ENCODE measurements around the gene LPIN1.
"Not testable (repeated sequence)": the region's sequence is repeated elsewhere in the genome, so short reads cannot be mapped to it uniquely, and the experiment has no call there.

LPIN1 gene

GRCh38 chr2:11788461-11789124, 42.2 kb downstream of the LPIN1 start:
- DNase-seq: no peak

GRCh38 chr2:11789243-11789642, 42.8 kb downstream of the LPIN1 start:
- no peak for DNase-seq

- DNase-seq: no peak
Measured at GRCh38 chr2:11790228-11790627, 43.8 kb downstream of the LPIN1 start.

GRCh38 chr2:11795590-11795989, 49.2 kb downstream of the LPIN1 start:
- DNase-seq: no peak

GRCh38 chr2:11796190-11797171, 50.0 kb downstream of the LPIN1 start:
- DNase-seq: no peak

- no peak for DNase-seq
Measured at GRCh38 chr2:11797846-11798245, 51.4 kb downstream of the LPIN1 start.

- no peak for DNase-seq
Measured at GRCh38 chr2:11798701-11799435, 52.4 kb downstream of the LPIN1 start.

GRCh38 chr2:11799826-11800225, 53.4 kb downstream of the LPIN1 start:
- no peak for DNase-seq

- no peak for DNase-seq
Measured at GRCh38 chr2:11802782-11803191, 56.4 kb downstream of the LPIN1 start.

- no peak for DNase-seq
Measured at GRCh38 chr2:11805024-11805423, 58.6 kb downstream of the LPIN1 start.

GRCh38 chr2:11805920-11806319, 59.5 kb downstream of the LPIN1 start:
- DNase-seq: no peak

- no peak for DNase-seq
Measured at GRCh38 chr2:11807156-11808015, 61.0 kb downstream of the LPIN1 start.

- no peak for DNase-seq
Measured at GRCh38 chr2:11808016-11808400, 61.6 kb downstream of the LPIN1 start.

- no peak for DNase-seq
Measured at GRCh38 chr2:11809586-11810236, 63.3 kb downstream of the LPIN1 start.

GRCh38 chr2:11810237-11810977, 64.0 kb downstream of the LPIN1 start:
- DNase-seq: no peak

GRCh38 chr2:11811036-11811654, 64.7 kb downstream of the LPIN1 start:
- no peak for DNase-seq

GRCh38 chr2:11812466-11813248, 66.2 kb downstream of the LPIN1 start:
- DNase-seq: no peak

- not testable (repeated sequence) for DNase-seq
Measured at GRCh38 chr2:11813345-11813744, 66.9 kb downstream of the LPIN1 start.

GRCh38 chr2:11813951-11814350, 67.5 kb downstream of the LPIN1 start:
- no peak for DNase-seq

- DNase-seq: no peak
Measured at GRCh38 chr2:11814979-11815510, 68.6 kb downstream of the LPIN1 start.

All from NCI-H1436 treated with DMSO at 0.1 percent for 48 hours (cell line).